HepG2 (cell line): Measurements from ENCODE around the gene FGF4. TPM values are rescaled to one million over a fixed set of nuclear protein-coding genes. Genes with fewer than 3 reads are reported as not detected.

Experiments
- ATAC-seq: fragments of 200-7000 bp; cut with Tn5 transposase; 3 replicates; pipeline ENCODE4 v1.9.1; 2020; ENCODE audit warnings: mild to moderate bottlenecking, moderate library complexity
- BruUV-seq: library from RNA; stranded (reverse); fragments of 400-500 nt; replicated peaks from 2 replicates; lab custom pipeline; 2021; lab: Mats Ljungman, UMichigan
- CTCF ChIA-PET: fragments of 300-600 bp; formaldehyde crosslinking; extraction: SDS; loops from one replicate; lab custom pipeline; 2021; ENCODE audit warnings: low total read pairs, inconsistent platforms, low intra/inter-chr PET ratio; lab: Yijun Ruan, JAX
- POLR2A ChIA-PET: fragments of 350-600 bp; sonication (Branson Sonifier 250); formaldehyde crosslinking; loops from one replicate; lab custom pipeline; 2020; ENCODE audit warnings: antibody characterized with exemption, inconsistent platforms; lab: Yijun Ruan, JAX
- DNase-seq: peaks from one replicate; pipeline ENCODE4 v3.0.0-alpha.2; 2015; ENCODE audit warnings: low spot score
- FAIRE-seq: peaks from 3 replicates; lab custom pipeline; 2011; peaks lifted over from hg19 to GRCh38; lab: Jason Lieb, UNC
- H2AFZ ChIP-seq: one replicate; pipeline ENCODE4 v1.6.1; 2011; ENCODE audit warnings: low read length, inconsistent platforms
- H3K27ac ChIP-seq: fragments of 300-600 bp; 3 replicates; pipeline ENCODE4 v1.8.0; 2011; ENCODE audit warnings: mixed run types, mild to moderate bottlenecking, mixed read lengths, low read length, inconsistent platforms; ENCODE audit not compliant: insufficient read depth; ENCODE audit errors: extremely low read length
- H3K27me3 ChIP-seq, 2 experiments: fragments of 200-600 bp in 1 of 2; 2 replicates in 1 of 2; 3 replicates in 1 of 2; pipeline versions ENCODE4 v1.6.0 to v1.8.0; 2011; ENCODE audit warnings: low read length in 2 of 2, mild to moderate bottlenecking in 2 of 2, moderate library complexity in 2 of 2, inconsistent platforms in 1 of 2; ENCODE audit not compliant: insufficient read depth in 2 of 2, control insufficient read depth in 1 of 2
- H3K36me3 ChIP-seq, 2 experiments: fragments of 200-600 bp in 1 of 2; replicated peaks in 1 of 2; 2 replicates in 1 of 2; 3 replicates in 1 of 2; pipeline versions ENCODE4 v1.5.1 to v1.8.0; 2011; ENCODE audit warnings: low read length in 2 of 2, inconsistent platforms in 1 of 2; ENCODE audit not compliant: insufficient read depth in 2 of 2, control insufficient read depth in 1 of 2
- H3K4me1 ChIP-seq: 2 replicates; pipeline ENCODE4 v1.5.1; 2012; ENCODE audit warnings: low read length, inconsistent platforms; ENCODE audit not compliant: insufficient read depth
- H3K4me2 ChIP-seq: 2 replicates; pipeline ENCODE4 v1.6.0; 2011; ENCODE audit warnings: low read depth, low read length, inconsistent platforms
- H3K4me3 ChIP-seq, 3 experiments: fragments of 200-600 bp in 1 of 3; sonication (generic), shearing (Covaris generic) in 1 of 3; replicated peaks in 1 of 3; 2 replicates each; pipeline ENCODE4 v1.5.1; 2011 to 2016; ENCODE audit warnings: low read length in 3 of 3, inconsistent platforms in 2 of 3, low read depth in 2 of 3, mild to moderate bottlenecking in 2 of 3, control low read depth in 1 of 3, mixed read lengths in 1 of 3; ENCODE audit not compliant: insufficient read depth in 1 of 3
- H3K79me2 ChIP-seq: one replicate; pipeline ENCODE4 v1.6.1; 2011; ENCODE audit warnings: low read length, inconsistent platforms; ENCODE audit not compliant: insufficient read depth
- H3K9ac ChIP-seq: 2 replicates; pipeline ENCODE4 v1.6.0; 2011; ENCODE audit warnings: mild to moderate bottlenecking, low read depth, low read length, inconsistent platforms; ENCODE audit not compliant: insufficient read depth
- H3K9me3 ChIP-seq: 2 replicates; pipeline ENCODE4 v1.5.1; 2012; ENCODE audit warnings: mild to moderate bottlenecking, low read length
- H4K20me1 ChIP-seq: 2 replicates; pipeline ENCODE4 v1.6.0; 2011; ENCODE audit warnings: inconsistent platforms, mild to moderate bottlenecking, low read length, moderate library complexity; ENCODE audit not compliant: insufficient read depth
- PAX8 ChIP-seq: sonication (generic); formaldehyde crosslinking; IDR thresholded peaks from 2 replicates; pipeline ENCODE4 v1.8.0; 2022; ENCODE audit warnings: mild to moderate bottlenecking, missing genetic modification reagents, borderline replicate concordance
- RARG ChIP-seq: sonication (generic); formaldehyde crosslinking; IDR thresholded peaks from 2 replicates; pipeline ENCODE4 v1.4.0; 2020; ENCODE audit warnings: low read depth, mild to moderate bottlenecking, missing genetic modification reagents
- SP1 ChIP-seq, 2 experiments: fragments of 450-650 bp in 1 of 2; sonication (generic) in 1 of 2; formaldehyde crosslinking in 1 of 2; IDR thresholded peaks; 2 replicates each; pipeline versions ENCODE4 v1.4.0 to v1.6.1; 2016 to 2020; ENCODE audit warnings: missing genetic modification reagents in 1 of 2
- ZMAT3 ChIP-seq: sonication (generic); formaldehyde crosslinking; conservative IDR thresholded peaks from 2 replicates; pipeline ENCODE4 v1.7.0; 2021; ENCODE audit warnings: missing genetic modification reagents
- WGBS: methylation state at CpG from one replicate; pipeline ENCODE4 v1.1.6; 2017; ENCODE audit warnings: low lambda C conversion rate; 5-methylcytosine and 5-hydroxymethylcytosine counted together
- in situ Hi-C: cut with HindIII; loops from 2 replicates; pipeline ENCODE4 v1.10.0; 2017; ENCODE audit warnings: low pct_unique_long_range_greater_than_20kb; ENCODE audit not compliant: extremely low pct_ligation_motif_present
- intact Hi-C: fragments of 100-400 bp; cut with micrococcal nuclease; formaldehyde crosslinking; loops from one replicate; pipeline ENCODE4 v1.10.0; 2022; ENCODE audit not compliant: unreplicated experiment
- polyA plus RNA-seq, 8 experiments: library from polyadenylated mRNA; depleted of rRNA in 3 of 8; stranded (reverse) in 7 of 8; unstranded in 1 of 8; fragments of >200 nt; fragmentation: Illumina TruSeq in 4 of 8; extraction: Trizol in 4 of 8; gene quantifications; 2 replicates each; pipeline versions ENCODE4 v1.2.1 to v1.2.3, GENCODE V29; 2011 to 2016; ENCODE audit warnings: low read depth in 4 of 8, missing spikeins in 1 of 8, mixed read lengths in 1 of 8; ENCODE audit not compliant: insufficient read depth in 1 of 8
- total RNA-seq, 5 experiments: library from RNA; depleted of rRNA; stranded (reverse); fragments of >200 nt; fragmentation: Illumina TruSeq; extraction: Trizol; gene quantifications; 2 replicates each; pipeline ENCODE4 v1.2.3, GENCODE V29; 2016; ENCODE audit warnings: low read depth in 1 of 5
- TF ChIP-seq, protein P1 (sequence below): sonication (generic); formaldehyde crosslinking; IDR thresholded peaks from 2 replicates; pipeline ENCODE4 v1.4.0; 2020; ENCODE audit warnings: missing genetic modification reagents

Gene FGF4
- total and polyA plus RNA-seq, 2 of the 13 experiments (the other 11 are each of a cell fraction or from before 2014, with no cell fraction given), result not detected

DNA sequence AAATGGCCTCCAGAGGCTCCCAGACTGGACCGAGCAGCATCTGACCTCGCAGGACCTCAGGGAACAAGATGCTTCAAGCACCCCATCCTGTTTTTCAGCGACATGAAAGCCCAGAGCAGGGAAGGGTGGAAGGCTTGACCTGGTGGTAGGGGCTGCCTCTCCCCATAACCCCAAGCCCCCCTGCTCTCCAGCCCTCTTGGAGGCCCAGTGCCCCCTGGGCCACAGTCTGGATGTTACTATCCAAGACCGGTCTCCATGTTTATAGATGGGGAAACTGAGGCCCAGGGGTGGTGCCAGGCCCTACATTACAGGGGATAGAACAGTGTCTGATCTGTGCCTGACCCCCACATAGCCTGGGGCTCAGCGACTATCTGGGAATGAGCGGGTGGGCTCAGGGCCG, 37.1 kb upstream of the FGF4 start:
- POLR2A ChIA-PET, result no interaction called here

DNA sequence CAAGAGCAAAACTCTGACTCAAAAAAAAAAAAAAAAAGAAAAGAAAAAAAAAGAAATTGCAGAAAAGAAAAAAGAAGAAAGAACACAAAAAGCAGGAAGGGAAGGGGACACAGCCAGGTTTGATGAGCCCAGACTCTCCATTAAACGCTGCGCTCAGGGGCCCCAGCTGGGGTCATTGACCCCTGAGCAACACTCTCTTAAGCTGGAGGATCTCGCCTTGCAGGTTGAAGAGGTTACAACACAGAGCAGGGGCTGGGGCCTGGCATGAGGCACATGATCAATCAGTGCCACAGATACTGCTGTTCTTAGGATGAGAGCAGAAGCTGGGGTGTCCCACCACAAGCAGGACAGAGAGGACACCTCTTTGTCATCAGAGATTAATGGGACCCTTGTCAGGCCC, 36.3 kb upstream of the FGF4 start:
- no peaks in the 10 kb centered on the region for H3K36me3 ChIP-seq
- H3K4me1 ChIP-seq, result no peaks in the 10 kb centered on the region
- CTCF ChIA-PET, result no interaction called here
- H3K27me3 ChIP-seq, result peaks cover 9 to 34% of the 10 kb centered on the region in 2 experiments; a peak in 4 of 5 replicates
- no peak for DNase-seq
- no peak for FAIRE-seq
- in situ Hi-C loops (no loop called here), intact Hi-C loops (no loop called here)
- no peak overlapping the region for H3K4me3 ChIP-seq
- no peaks in the 10 kb centered on the region for H3K9me3 ChIP-seq
- TF ChIP-seq ZMAT3 (CRISPR knock-in tag) (no peak), SP1 (IDR thresholded peaks at IDR 0.05) (no peak), SP1 (CRISPR knock-in tag; IDR thresholded peaks at IDR 0.05) (no peak)
- H3K79me2 ChIP-seq, result no peaks in the 10 kb centered on the region
- WGBS, result 3% methylated on average over 2 of the region's 3 CpGs
- POLR2A ChIA-PET, result no interaction called here
- H2AFZ ChIP-seq, result no peak overlapping the region
- H4K20me1 ChIP-seq, result 0 out of 2 replicates have a peak, but pooled peaks cover 4% of the 10 kb centered on the region
- no TSS peak for BruUV-seq
- H3K9ac ChIP-seq, result no peak overlapping the region
- ATAC-seq, result no peak
- no peak overlapping the region for H3K4me2 ChIP-seq
- no peak overlapping the region for H3K27ac ChIP-seq

More for the DNA sequence above, 37.1 kb upstream of the FGF4 start:
- Histone ChIP-seq H3K4me3 (no peak overlapping the region), H3K27ac (no peak overlapping the region), H3K27me3 (peaks cover 14 to 42% of the 10 kb centered on the region in 2 experiments; a peak in 4 of 5 replicates), H3K36me3 (no peaks in the 10 kb centered on the region), H3K9ac (no peak overlapping the region), H3K4me1 (no peaks in the 10 kb centered on the region), H4K20me1 (0 out of 2 replicates have a peak, but pooled peaks cover 4% of the 10 kb centered on the region), H2AFZ (no peak overlapping the region), H3K4me2 (no peak overlapping the region), H3K79me2 (no peaks in the 10 kb centered on the region), H3K9me3 (no peaks in the 10 kb centered on the region)
- no peak for DNase-seq
- CTCF ChIA-PET, result no interaction called here
- no peak for FAIRE-seq
- BruUV-seq, result no TSS peak
- intact Hi-C loops (no loop called here), in situ Hi-C loops (no loop called here)
- WGBS, result 100% methylated on average over 1 of the region's 7 CpGs
- no peak for ATAC-seq
- TF ChIP-seq RARG (CRISPR knock-in tag), result no peak
- TF ChIP-seq PAX8 (CRISPR knock-in tag), result no peak
- TF ChIP-seq, protein P1, sequence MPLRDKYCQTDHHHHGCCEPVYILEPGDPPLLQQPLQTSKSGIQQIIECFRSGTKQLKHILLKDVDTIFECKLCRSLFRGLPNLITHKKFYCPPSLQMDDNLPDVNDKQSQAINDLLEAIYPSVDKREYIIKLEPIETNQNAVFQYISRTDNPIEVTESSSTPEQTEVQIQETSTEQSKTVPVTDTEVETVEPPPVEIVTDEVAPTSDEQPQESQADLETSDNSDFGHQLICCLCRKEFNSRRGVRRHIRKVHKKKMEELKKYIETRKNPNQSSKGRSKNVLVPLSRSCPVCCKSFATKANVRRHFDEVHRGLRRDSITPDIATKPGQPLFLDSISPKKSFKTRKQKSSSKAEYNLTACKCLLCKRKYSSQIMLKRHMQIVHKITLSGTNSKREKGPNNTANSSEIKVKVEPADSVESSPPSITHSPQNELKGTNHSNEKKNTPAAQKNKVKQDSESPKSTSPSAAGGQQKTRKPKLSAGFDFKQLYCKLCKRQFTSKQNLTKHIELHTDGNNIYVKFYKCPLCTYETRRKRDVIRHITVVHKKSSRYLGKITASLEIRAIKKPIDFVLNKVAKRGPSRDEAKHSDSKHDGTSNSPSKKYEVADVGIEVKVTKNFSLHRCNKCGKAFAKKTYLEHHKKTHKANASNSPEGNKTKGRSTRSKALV, result no peak
